Measurements from ENCODE around the gene CNNM2.
"Not testable (repeated sequence)": the region's sequence is repeated elsewhere in the genome, so short reads cannot be mapped to it uniquely, and the experiment has no call there.

Gene CNNM2

DNA sequence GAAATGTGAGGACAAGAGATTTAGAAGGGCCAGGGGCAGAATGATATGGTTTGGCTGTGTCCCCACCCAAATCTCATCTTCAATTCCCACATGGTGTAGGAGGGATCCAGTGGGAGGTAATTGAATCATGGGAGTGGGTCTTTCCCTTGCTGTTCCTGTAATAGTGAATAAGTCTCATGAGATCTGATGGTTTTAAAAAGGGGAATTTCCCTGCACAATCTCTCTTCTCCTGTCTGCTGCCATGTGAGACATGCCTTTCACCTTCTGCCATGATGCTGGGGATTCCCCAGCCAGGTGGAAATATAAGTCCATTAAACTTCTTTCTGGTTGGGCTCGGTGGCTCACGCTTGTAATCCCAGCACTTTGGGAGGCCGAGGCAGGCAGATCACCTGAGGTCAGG, 217.1 kb downstream of the CNNM2 start:
- peaks cover 7 to 10% of the 10 kb centered on the region in 2 donors for H3K9me3 Mint-ChIP-seq
- H3K27ac Mint-ChIP-seq: peak overlapping the region; percentile 54 to 83
- not testable (repeated sequence) for H3K27me3 Mint-ChIP-seq, DNase-seq, ATAC-seq
- peaks cover 40% of the 10 kb centered on the region for H3K4me1 Mint-ChIP-seq
- peak overlapping the region in 1 of 2 donors; percentile 1 for H3K4me3 Mint-ChIP-seq

DNA sequence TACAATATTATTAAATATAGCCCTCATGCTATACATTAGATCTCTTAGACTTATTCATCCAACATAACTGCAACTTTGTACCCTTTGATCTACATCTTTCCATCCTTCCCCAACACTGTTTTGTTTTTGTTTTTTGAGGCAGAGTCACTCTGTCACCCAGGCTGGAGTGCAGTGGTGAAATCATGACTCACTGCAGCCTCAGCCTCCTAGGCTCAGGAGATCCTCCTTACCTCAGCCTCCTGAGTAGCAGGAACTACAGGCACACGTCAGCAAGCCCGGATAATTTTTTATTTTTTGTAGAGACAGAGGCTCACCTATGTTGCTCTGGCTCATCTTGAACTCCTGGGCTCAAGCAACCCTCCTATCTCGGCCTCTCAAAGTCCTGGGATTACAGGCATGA, 221.7 kb downstream of the CNNM2 start:
- H3K9me3 Mint-ChIP-seq: peaks cover 0 to 5% of the 10 kb centered on the region in 2 donors
- no peak overlapping the region for H3K4me3 Mint-ChIP-seq
- ATAC-seq (no peak), DNase-seq (no peak)
- no peaks in the 10 kb centered on the region for H3K27me3 Mint-ChIP-seq
- no peak overlapping the region for H3K27ac Mint-ChIP-seq
- peaks cover 24% of the 10 kb centered on the region for H3K4me1 Mint-ChIP-seq

All from stimulated activated naive CD8-positive, alpha-beta T cell treated with anti-CD3 and anti-CD28 coated beads, Interleukin-15, amount 100 ng/mL, for 72 hours (primary cell).